ENCODE data around the gene NKTR.

DNA sequence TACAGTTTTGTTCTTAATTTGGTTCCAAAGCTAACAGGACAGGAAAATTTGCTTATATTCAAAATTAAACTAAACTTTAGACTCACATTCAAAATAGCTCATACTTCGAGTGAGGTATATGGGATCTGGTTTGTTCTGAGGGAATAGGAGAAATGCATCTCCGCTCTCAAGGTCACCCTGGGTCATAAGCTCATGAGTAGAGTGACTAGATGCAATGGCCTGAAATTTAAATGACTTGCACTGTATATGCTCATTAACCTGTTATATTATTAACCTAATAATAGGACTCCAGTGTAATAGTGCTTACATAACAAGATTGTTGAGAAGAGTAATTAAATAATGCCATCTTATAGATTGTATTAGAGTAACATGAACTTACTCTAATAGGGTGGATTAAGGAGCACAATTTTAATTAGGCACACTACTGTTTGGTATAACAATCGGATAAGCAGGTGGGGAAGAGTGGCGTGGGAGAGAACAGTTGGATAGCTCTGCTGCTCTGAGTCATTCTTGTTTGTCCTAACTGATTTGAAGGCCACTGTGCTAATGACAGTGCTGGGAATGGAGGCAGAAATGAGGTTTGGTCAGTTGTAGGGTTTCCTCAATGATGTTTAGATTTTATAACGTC lies 5.2 kb downstream of the NKTR start:
- no peak for TF ChIP-seq EZH2 (IDR thresholded peaks at IDR 0.05; ENCODE audit: insufficient read depth, low read length)
- TF ChIP-seq, protein P1, sequence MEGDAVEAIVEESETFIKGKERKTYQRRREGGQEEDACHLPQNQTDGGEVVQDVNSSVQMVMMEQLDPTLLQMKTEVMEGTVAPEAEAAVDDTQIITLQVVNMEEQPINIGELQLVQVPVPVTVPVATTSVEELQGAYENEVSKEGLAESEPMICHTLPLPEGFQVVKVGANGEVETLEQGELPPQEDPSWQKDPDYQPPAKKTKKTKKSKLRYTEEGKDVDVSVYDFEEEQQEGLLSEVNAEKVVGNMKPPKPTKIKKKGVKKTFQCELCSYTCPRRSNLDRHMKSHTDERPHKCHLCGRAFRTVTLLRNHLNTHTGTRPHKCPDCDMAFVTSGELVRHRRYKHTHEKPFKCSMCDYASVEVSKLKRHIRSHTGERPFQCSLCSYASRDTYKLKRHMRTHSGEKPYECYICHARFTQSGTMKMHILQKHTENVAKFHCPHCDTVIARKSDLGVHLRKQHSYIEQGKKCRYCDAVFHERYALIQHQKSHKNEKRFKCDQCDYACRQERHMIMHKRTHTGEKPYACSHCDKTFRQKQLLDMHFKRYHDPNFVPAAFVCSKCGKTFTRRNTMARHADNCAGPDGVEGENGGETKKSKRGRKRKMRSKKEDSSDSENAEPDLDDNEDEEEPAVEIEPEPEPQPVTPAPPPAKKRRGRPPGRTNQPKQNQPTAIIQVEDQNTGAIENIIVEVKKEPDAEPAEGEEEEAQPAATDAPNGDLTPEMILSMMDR (IDR thresholded peaks at IDR 0.05; ENCODE audit: insufficient read depth, low read depth, low read length), result no peak
